ENCODE data around the gene ZC3H18. TPM values are rescaled to one million over a fixed set of nuclear protein-coding genes. Genes with fewer than 3 reads are reported as not detected.

The ZC3H18 gene
- total RNA-seq, 1 donor from 2014 or later = 49.2 TPM

DNA sequence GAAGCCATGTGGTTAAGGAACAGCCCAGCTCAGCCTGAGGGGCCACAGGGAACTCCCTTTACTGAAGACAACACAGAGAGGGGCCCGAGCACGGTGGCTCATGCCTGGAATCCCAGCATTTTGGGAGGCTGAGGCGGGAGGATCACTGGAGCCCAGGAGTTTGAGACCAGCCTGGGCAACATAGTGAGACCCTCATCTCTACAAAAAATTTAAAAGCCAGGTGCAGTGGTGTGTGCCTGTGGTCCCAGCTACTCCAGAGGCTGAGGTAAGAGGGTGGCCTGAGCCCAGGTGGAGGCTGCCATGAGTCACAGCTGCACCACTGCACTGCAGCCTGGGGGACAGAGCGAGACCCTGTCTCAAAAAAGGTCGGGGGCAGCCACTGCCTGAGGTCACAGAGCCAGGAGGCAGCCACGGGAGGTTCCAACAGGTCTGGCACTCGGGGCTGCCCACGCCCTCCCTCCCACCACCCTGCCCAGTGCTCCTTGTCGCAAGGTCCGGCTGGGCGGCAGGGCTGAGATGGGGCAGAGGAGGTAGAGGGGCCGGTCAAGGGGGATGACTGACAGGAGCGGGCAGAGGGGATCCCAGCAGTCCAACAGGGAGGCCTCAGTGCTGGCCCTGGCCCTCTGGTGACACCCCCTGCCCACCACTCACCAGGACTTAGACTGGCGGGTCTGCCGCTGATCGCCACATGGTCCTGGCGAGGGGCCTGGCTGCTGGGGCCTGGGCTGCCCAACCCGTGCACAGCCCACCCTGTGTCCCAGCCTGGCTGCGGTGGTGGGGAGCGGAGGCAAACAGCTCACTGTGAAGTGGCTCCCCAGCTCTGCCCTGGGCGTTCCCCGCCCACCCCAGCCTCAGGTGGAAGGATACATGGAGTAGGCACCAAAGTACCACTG is 77.2 kb downstream of the ZC3H18 start:
- ATAC-seq (no peak), DNase-seq (no peak)
- Histone ChIP-seq H3K27me3 (ENCODE audit: low read depth) (no peaks in the 10 kb centered on the region), H3K9me3 (no peaks in the 10 kb centered on the region), H3K27ac (no peak overlapping the region), H3K36me3 (peaks cover 18% of the 10 kb centered on the region), H3K4me1 (peaks cover 29% of the 10 kb centered on the region), H3K4me3 (no peak overlapping the region)
- intact Hi-C loops (cut with DNase I) = no loop called here
- TF ChIP-seq, protein P1, sequence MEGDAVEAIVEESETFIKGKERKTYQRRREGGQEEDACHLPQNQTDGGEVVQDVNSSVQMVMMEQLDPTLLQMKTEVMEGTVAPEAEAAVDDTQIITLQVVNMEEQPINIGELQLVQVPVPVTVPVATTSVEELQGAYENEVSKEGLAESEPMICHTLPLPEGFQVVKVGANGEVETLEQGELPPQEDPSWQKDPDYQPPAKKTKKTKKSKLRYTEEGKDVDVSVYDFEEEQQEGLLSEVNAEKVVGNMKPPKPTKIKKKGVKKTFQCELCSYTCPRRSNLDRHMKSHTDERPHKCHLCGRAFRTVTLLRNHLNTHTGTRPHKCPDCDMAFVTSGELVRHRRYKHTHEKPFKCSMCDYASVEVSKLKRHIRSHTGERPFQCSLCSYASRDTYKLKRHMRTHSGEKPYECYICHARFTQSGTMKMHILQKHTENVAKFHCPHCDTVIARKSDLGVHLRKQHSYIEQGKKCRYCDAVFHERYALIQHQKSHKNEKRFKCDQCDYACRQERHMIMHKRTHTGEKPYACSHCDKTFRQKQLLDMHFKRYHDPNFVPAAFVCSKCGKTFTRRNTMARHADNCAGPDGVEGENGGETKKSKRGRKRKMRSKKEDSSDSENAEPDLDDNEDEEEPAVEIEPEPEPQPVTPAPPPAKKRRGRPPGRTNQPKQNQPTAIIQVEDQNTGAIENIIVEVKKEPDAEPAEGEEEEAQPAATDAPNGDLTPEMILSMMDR (IDR thresholded peaks at IDR 0.05) = no peak

DNA sequence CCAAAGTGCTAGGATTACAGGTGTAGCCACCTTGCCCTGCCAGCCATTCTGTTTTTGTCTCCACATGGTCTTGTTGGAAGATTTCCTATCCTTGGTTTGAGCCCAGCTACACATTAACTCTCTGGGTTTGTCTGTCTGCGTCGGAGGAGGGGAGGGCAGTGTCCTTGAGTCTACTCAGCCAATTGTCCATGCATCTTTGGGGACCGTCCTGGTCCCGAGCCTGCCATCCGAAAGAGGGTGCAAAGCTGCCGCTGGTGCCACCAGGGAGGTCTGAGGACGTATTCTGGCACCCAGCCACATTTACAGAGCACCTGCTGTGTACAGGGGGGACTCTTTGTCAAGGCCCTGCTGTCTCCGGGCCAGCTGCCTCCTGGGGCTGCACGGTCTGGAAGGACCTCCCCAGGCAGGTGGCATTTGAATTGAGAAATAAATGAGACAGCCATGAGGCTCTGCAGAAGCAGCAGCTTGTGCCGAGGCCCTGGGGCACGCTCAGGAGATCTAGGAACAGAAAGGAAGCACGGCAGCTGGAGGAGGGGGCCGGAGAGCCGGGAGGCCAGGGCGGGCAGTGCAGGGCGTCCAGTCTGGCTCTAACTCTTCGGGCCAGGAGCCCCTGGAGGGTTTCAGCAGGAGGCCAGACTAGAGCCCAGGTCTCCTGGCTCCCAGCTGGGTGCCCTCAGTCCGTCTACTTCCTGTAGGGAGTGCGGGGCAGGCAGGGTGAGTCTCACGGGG is 79.2 kb downstream of the ZC3H18 start:
- Histone ChIP-seq H3K27ac (peak overlapping the region; percentile 90), H3K4me1 (peaks cover 29% of the 10 kb centered on the region)

DNA sequence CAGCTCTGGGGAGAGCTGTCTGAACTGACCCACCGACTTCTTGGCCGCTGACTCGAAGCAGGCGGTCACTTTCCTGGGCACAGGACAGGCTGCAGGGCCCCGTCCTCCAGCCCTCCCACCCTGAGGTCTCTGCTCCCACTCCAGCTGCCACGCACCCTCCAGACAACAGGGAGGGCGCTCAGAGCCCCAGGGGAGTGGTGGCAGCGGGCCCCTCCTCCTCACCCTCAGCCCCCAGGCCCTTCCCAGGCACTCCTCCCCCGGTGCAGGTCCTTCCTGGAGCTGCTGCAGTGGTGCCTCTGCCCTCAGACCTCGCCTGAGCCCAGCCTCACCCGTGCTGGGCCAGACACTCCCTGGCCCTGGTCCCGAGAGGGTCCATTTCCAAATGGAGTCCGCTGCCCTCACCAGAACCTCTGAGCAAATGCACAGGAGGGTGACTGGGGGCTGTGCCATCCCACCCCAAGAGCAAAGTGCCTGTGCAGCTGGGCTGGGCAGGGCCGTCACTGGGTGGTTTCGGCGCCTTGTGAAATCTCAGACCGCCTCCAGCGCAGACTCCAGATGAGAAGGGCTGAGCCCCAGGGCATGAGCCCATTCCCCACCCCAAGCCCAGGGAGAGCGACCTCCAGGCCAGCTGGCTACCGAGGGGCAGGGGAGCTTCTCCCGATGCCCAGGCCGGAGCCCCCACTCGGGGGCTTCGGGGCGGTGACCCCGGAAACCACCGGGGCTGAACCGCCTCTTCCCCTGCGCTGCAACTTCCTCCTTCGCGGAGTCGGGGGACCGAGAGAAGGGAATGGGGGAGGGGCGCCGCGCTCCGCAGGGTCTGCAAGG is 79.9 kb downstream of the ZC3H18 start:
- Histone ChIP-seq H3K36me3 (peaks cover 31% of the 10 kb centered on the region), H3K27ac (peak overlapping the region; percentile 90), H3K4me3 (peak overlapping the region; percentile 91), H3K9me3 (no peaks in the 10 kb centered on the region), H3K4me1 (peaks cover 29% of the 10 kb centered on the region), H3K27me3 (ENCODE audit: low read depth) (no peaks in the 10 kb centered on the region)
- TF ChIP-seq, protein P1 (IDR thresholded peaks at IDR 0.05) = no peak
- DNase-seq (peak; percentile 79), ATAC-seq (peak; percentile 60 to 61)
- intact Hi-C loops (cut with DNase I) = no loop called here

More for the DNA sequence above, 79.2 kb downstream of the ZC3H18 start:
- H3K9me3 ChIP-seq = no peaks in the 10 kb centered on the region
- DNase-seq (peak; percentile 55), ATAC-seq (no peak)
- TF ChIP-seq, protein P1 (IDR thresholded peaks at IDR 0.05) = no peak
- H3K36me3 ChIP-seq = peaks cover 23% of the 10 kb centered on the region
- no peaks in the 10 kb centered on the region for H3K27me3 ChIP-seq (ENCODE audit: low read depth)
- H3K4me3 ChIP-seq = peak overlapping the region; percentile 91
- intact Hi-C loops (cut with DNase I) = no loop called here

DNA sequence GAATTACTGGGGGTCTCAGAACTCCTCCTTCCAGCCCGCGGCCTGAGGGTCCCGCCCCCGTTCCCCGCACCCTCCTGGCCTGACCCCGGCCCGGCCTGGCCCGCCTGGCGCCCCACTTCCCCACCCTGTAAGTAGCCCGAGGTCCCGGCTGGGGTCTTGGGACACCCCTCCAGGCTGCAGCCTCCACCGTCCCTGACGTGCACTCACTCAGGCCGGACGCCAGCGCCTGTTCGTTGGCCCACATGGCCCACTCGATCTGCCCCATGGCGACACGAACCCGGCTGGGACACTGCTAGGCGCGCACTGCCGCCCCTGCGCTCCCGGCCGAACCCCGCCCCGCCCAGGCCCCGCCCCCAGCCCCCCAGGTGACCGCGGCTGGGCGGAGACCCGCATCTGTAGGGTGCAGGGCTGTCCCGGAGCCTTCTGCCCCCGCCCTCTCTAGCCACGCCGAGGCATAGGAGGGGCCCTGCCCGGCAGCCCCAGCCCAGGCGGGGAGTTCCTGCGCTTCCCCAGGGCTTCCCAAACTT is 80.6 kb downstream of the ZC3H18 start, which contains the start of gene CYBA:
Gene CYBA, minus strand, starts transcription at position 305 of the 527 bp plus-strand sequence. Its CDS starts 40 bp downstream, at position 265.
- Histone ChIP-seq H3K27ac (peak within 1 kb of the TSS; percentile 90), H3K27me3 (ENCODE audit: low read depth) (no peaks in the 10 kb centered on the region), H3K9me3 (no peaks in the 10 kb centered on the region), H3K4me1 (peaks cover 29% of the 10 kb centered on the region), H3K36me3 (peaks cover 37% of the 10 kb centered on the region), H3K4me3 (peak within 1 kb of the TSS; percentile 91)
- TF ChIP-seq, protein P1 (IDR thresholded peaks at IDR 0.05) = no peak
- intact Hi-C loops (cut with DNase I) = no loop called here
- DNase-seq = peak; percentile 90
- ATAC-seq = peak; percentile 89 to 93

Measured in lower lobe of right lung (tissue), 2 donors.